Naive thymus-derived CD4-positive, alpha-beta T cell (primary cell): Measurements from ENCODE around the gene ANO9. TPM values are rescaled to one million over a fixed set of nuclear protein-coding genes. Genes with fewer than 3 reads are reported as not detected.

Source experiments
- ATAC-seq: fragments of 150-1000 bp; cut with Tn5 transposase; 2 replicates; pipeline ENCODE4 v1.10.0; 2021; ENCODE audit warnings: mild to moderate bottlenecking, moderate library complexity
- CTCF ChIA-PET: fragments of 350-600 bp; sonication (Branson Sonifier 250); formaldehyde crosslinking; loops from one replicate; lab custom pipeline; 2021; ENCODE audit warnings: antibody characterized with exemption; lab: Charles Lee
- POLR2A ChIA-PET: fragments of 350-600 bp; sonication (Branson Sonifier 250); formaldehyde crosslinking; loops from one replicate; lab custom pipeline; 2021; ENCODE audit warnings: antibody characterized with exemption, inconsistent platforms; lab: Charles Lee
- DNase-seq, 9 donors: peaks; one replicate each; pipeline versions ENCODE4 v3.0.0 to v3.0.0-alpha.2; 2020 to 2022; ENCODE audit warnings: mixed read lengths in 1 of 9
- H3K27ac ChIP-seq: one replicate; pipeline ENCODE4 v1.7.0; 2013; ENCODE audit warnings: mild to moderate bottlenecking, low read depth, low read length, moderate library complexity
- H3K27me3 ChIP-seq, 2 donors: one replicate each; pipeline ENCODE4 v1.7.0; 2013; ENCODE audit warnings: low read length in 2 of 2, mild to moderate bottlenecking in 2 of 2, moderate library complexity in 2 of 2; ENCODE audit not compliant: control insufficient read depth in 2 of 2, insufficient read depth in 2 of 2
- H3K36me3 ChIP-seq, 3 experiments: 1 replicate in 2 of 3; 2 replicates in 1 of 3; pipeline ENCODE4 v1.7.0; 2013; ENCODE audit warnings: low read length in 3 of 3, mild to moderate bottlenecking in 3 of 3, moderate library complexity in 1 of 3; ENCODE audit not compliant: insufficient read depth in 3 of 3, control insufficient read depth in 2 of 3
- H3K4me1 ChIP-seq, 2 donors: one replicate each; pipeline ENCODE4 v1.7.0; 2013; ENCODE audit warnings: low read length in 2 of 2, mild to moderate bottlenecking in 2 of 2, moderate library complexity in 1 of 2; ENCODE audit not compliant: control insufficient read depth in 2 of 2, insufficient read depth in 2 of 2
- H3K4me3 ChIP-seq: 2 replicates; pipeline ENCODE4 v1.7.0; 2013; ENCODE audit warnings: mild to moderate bottlenecking, low read length
- H3K9me3 ChIP-seq, 3 experiments: 1 replicate in 2 of 3; 2 replicates in 1 of 3; pipeline ENCODE4 v1.7.0; 2013; ENCODE audit warnings: low read length in 3 of 3; ENCODE audit not compliant: control insufficient read depth in 2 of 3
- H3K27ac Mint-ChIP-seq, 9 donors: one replicate each; pipeline ENCODE4 v1.8.0; 2020 to 2022; ENCODE audit warnings: mixed read lengths in 9 of 9, mild to moderate bottlenecking in 8 of 9, moderate library complexity in 5 of 9, inconsistent platforms in 2 of 9
- H3K27me3 Mint-ChIP-seq, 5 donors: one replicate each; pipeline ENCODE4 v1.8.0; 2021 to 2022; ENCODE audit warnings: mixed read lengths in 5 of 5, mild to moderate bottlenecking in 1 of 5
- H3K36me3 Mint-ChIP-seq, 5 donors: one replicate each; pipeline ENCODE4 v1.8.0; 2020 to 2022; ENCODE audit warnings: mixed read lengths in 5 of 5, mild to moderate bottlenecking in 3 of 5, inconsistent platforms in 1 of 5
- H3K4me1 Mint-ChIP-seq, 7 donors: one replicate each; pipeline ENCODE4 v1.8.0; 2020 to 2022; ENCODE audit warnings: mixed read lengths in 7 of 7, mild to moderate bottlenecking in 3 of 7, inconsistent platforms in 1 of 7
- H3K4me3 Mint-ChIP-seq, 10 donors: one replicate each; pipeline ENCODE4 v1.8.0; 2020 to 2022; ENCODE audit warnings: mild to moderate bottlenecking in 10 of 10, mixed read lengths in 10 of 10, moderate library complexity in 6 of 10, inconsistent platforms in 2 of 10
- H3K9me3 Mint-ChIP-seq, 11 donors: one replicate each; pipeline ENCODE4 v1.8.0; 2020 to 2022; ENCODE audit warnings: mixed read lengths in 11 of 11, mild to moderate bottlenecking in 4 of 11, inconsistent platforms in 1 of 11, moderate library complexity in 1 of 11
- intact Hi-C, 2 donors: fragments of 100-400 bp; cut with micrococcal nuclease; formaldehyde crosslinking; loops; one replicate each; pipeline ENCODE4 v1.15.1; 2023
- polyA plus RNA-seq, 2 donors: library from polyadenylated mRNA; unstranded; fragments of 300-500 nt; fragmentation: Illumina TruSeq; gene quantifications; one replicate each; pipeline ENCODE4 v1.2.3, GENCODE V29; 2021
- total RNA-seq, 6 experiments: library from RNA in 5 of 6; stranded (reverse) in 5 of 6; gene quantifications; 1 replicate in 5 of 6; 2 replicates in 1 of 6; pipeline ENCODE4 v1.2.3 and lab custom pipeline; 2021 to 2026

Gene ANO9
- total and polyA plus RNA-seq, 7 experiments from 2014 or later: 9.0 to 107 (median 92.2) TPM

- Mint-ChIP-seq H3K27ac (peak overlapping the region in 1 of 9 donors; percentile 11), H3K9me3 (peaks cover 0 to 10% (median 0%) of the 10 kb centered on the region in 11 donors), H3K4me1 (peaks cover 0 to 13% (median 4%) of the 10 kb centered on the region in 7 donors), H3K27me3 (no peaks in the 10 kb centered on the region), H3K36me3 (peaks cover 5 to 21% (median 13%) of the 10 kb centered on the region in 5 donors), H3K4me3 (no peak overlapping the region)
- ATAC-seq: no peak
- no peak for DNase-seq
- Histone ChIP-seq H3K36me3 (no peaks in the 10 kb centered on the region), H3K4me1 (peaks cover 0 to 3% of the 10 kb centered on the region in 2 donors), H3K27me3 (no peaks in the 10 kb centered on the region), H3K4me3 (no peak overlapping the region), H3K27ac (no peak overlapping the region), H3K9me3 (no peaks in the 10 kb centered on the region)
- ChIA-PET CTCF (no interaction called here), POLR2A (no interaction called here)
- intact Hi-C loops: no loop called here
Measured at GRCh38 chr11:422249-422656, 19.6 kb downstream of the ANO9 start.

- Histone ChIP-seq H3K9me3 (no peaks in the 10 kb centered on the region), H3K36me3 (no peaks in the 10 kb centered on the region), H3K27ac (no peak overlapping the region), H3K27me3 (no peaks in the 10 kb centered on the region), H3K4me1 (peaks cover 0 to 6% of the 10 kb centered on the region in 2 donors), H3K4me3 (no peak overlapping the region)
- Mint-ChIP-seq H3K9me3 (peaks cover 0 to 10% (median 0%) of the 10 kb centered on the region in 11 donors), H3K27me3 (no peaks in the 10 kb centered on the region), H3K36me3 (peaks cover 5 to 18% (median 13%) of the 10 kb centered on the region in 5 donors), H3K4me3 (peak overlapping the region in 1 of 10 donors; percentile 53), H3K27ac (no peak overlapping the region), H3K4me1 (peaks cover 0 to 17% (median 4%) of the 10 kb centered on the region in 7 donors)
- ChIA-PET POLR2A (no interaction called here), CTCF (no interaction called here)
- peak in 1 of 9 donors; percentile 5 for DNase-seq
- intact Hi-C loops: no loop called here
- no peak for ATAC-seq
Measured at GRCh38 chr11:420911-421321, 20.9 kb downstream of the ANO9 start.

- peaks cover 2 to 12% of the 10 kb centered on the region in 2 donors for H3K4me1 ChIP-seq
- DNase-seq (peak in 1 of 9 donors; percentile 5), ATAC-seq (no peak)
- H3K9me3 ChIP-seq: no peaks in the 10 kb centered on the region
- no peak overlapping the region for H3K27ac ChIP-seq
- peaks cover 0 to 9% (median 0%) of the 10 kb centered on the region in 11 donors for H3K9me3 Mint-ChIP-seq
- intact Hi-C loops: no loop called here
- POLR2A ChIA-PET: no interaction called here
- no peak overlapping the region for H3K4me3 ChIP-seq
- H3K27me3 Mint-ChIP-seq: no peaks in the 10 kb centered on the region
- no peaks in the 10 kb centered on the region for H3K36me3 ChIP-seq
- H3K4me3 Mint-ChIP-seq: no peak overlapping the region
- peaks cover 5 to 15% (median 11%) of the 10 kb centered on the region in 5 donors for H3K36me3 Mint-ChIP-seq
- peaks cover 0 to 18% (median 4%) of the 10 kb centered on the region in 7 donors for H3K4me1 Mint-ChIP-seq
- H3K27me3 ChIP-seq: no peaks in the 10 kb centered on the region
- H3K27ac Mint-ChIP-seq: no peak overlapping the region
- CTCF ChIA-PET: no interaction called here
Measured at GRCh38 chr11:420054-420910, 21.5 kb downstream of the ANO9 start.

- H3K36me3 ChIP-seq: no peaks in the 10 kb centered on the region
- peaks cover 4 to 27% (median 7%) of the 10 kb centered on the region in 7 donors for H3K4me1 Mint-ChIP-seq
- peaks cover 2 to 9% (median 7%) of the 10 kb centered on the region in 5 donors for H3K36me3 Mint-ChIP-seq
- no peaks in the 10 kb centered on the region for H3K27me3 Mint-ChIP-seq
- no peak overlapping the region for H3K27ac ChIP-seq
- H3K9me3 Mint-ChIP-seq: peaks cover 0 to 2% (median 0%) of the 10 kb centered on the region in 11 donors
- no peak overlapping the region for H3K4me3 ChIP-seq
- H3K27ac Mint-ChIP-seq: peak overlapping the region in 2 of 9 donors; percentile 41 to 56
- H3K4me3 Mint-ChIP-seq: no peak overlapping the region
- no peaks in the 10 kb centered on the region for H3K27me3 ChIP-seq
- intact Hi-C loops: loop anchor here (5.0 to 10.0 kb wide), 4 partner anchors 107 to 375 kb away; partner anchors contain the start of genes CEND1 (in 1 of the 2), DEAF1 (in 1 of the 2), IFITM1 (in 1 of the 2) and IFITM2 (in 1 of the 2)
- ATAC-seq (no peak), DNase-seq (peak in 1 of 9 donors; percentile 7)
- ChIA-PET POLR2A (no interaction called here), CTCF (no interaction called here)
- no peaks in the 10 kb centered on the region for H3K9me3 ChIP-seq
- peaks cover 3 to 13% of the 10 kb centered on the region in 2 donors for H3K4me1 ChIP-seq
Measured at GRCh38 chr11:419248-420005, 22.4 kb downstream of the ANO9 start.

- ATAC-seq: no peak
- no peaks in the 10 kb centered on the region for H3K27me3 Mint-ChIP-seq
- Histone ChIP-seq H3K27ac (no peak overlapping the region), H3K27me3 (no peaks in the 10 kb centered on the region), H3K36me3 (no peaks in the 10 kb centered on the region), H3K4me1 (peaks cover 3 to 13% of the 10 kb centered on the region in 2 donors), H3K9me3 (no peaks in the 10 kb centered on the region), H3K4me3 (no peak overlapping the region)
- peak in 2 of 9 donors; percentile 7 to 9 for DNase-seq
- peaks cover 0 to 7% (median 0%) of the 10 kb centered on the region in 5 donors for H3K36me3 Mint-ChIP-seq
- intact Hi-C loops: loop anchor here (5.0 to 10.0 kb wide), 4 partner anchors 106 to 376 kb away; partner anchors contain the start of genes CEND1 (in 1 of the 2), DEAF1 (in 1 of the 2), IFITM1 (in 1 of the 2) and IFITM2 (in 1 of the 2)
- peaks cover 5 to 30% (median 10%) of the 10 kb centered on the region in 7 donors for H3K4me1 Mint-ChIP-seq
- CTCF ChIA-PET: no interaction called here
- peak overlapping the region in 3 of 10 donors; percentile 18 to 65 (median 25) for H3K4me3 Mint-ChIP-seq
- H3K9me3 Mint-ChIP-seq: peaks cover 0 to 2% (median 0%) of the 10 kb centered on the region in 11 donors
- peak overlapping the region; percentile 38 to 71 (median 56) for H3K27ac Mint-ChIP-seq
- POLR2A ChIA-PET: interaction anchor here (0.7 to 2.6 kb wide), 3 partner anchors 12 to 88 kb away, joined by 3 to 17 read pairs (median 4); partner anchors contain the start of gene RNH1
Measured at GRCh38 chr11:418343-419247, 23.2 kb downstream of the ANO9 start.
